PFSK-1 (cell line): ENCODE measurements around the gene TTC28.

Experiments
- FOXP2 ChIP-seq: optimal IDR thresholded peaks from 2 replicates; pipeline ENCODE3; 2011; ENCODE audit warnings: borderline replicate concordance, control low read depth, inconsistent platforms; ENCODE audit not compliant: insufficient read depth; ENCODE audit errors: extremely low read length, extremely low read depth
- POLR2AphosphoS5 ChIP-seq: IDR thresholded peaks from 2 replicates; pipeline ENCODE4 v1.6.1; 2012; ENCODE audit warnings: low read depth, mild to moderate bottlenecking, control low read depth, low read length, moderate library complexity
- REST ChIP-seq, 2 experiments: IDR thresholded peaks; 2 replicates each; pipeline versions ENCODE4 v1.6.1 to v1.8.0; 2011 to 2012; ENCODE audit warnings: low read depth in 2 of 2, low read length in 2 of 2, control low read depth in 1 of 2, inconsistent platforms in 1 of 2, mild to moderate bottlenecking in 1 of 2, moderate library complexity in 1 of 2; ENCODE audit not compliant: insufficient read depth in 1 of 2
- SIN3A ChIP-seq: IDR thresholded peaks from 2 replicates; pipeline ENCODE4 v1.6.1; 2012; ENCODE audit warnings: mild to moderate bottlenecking, low read length, moderate library complexity, borderline replicate concordance; ENCODE audit not compliant: insufficient read depth
- TAF1 ChIP-seq: IDR thresholded peaks from 2 replicates; pipeline ENCODE4 v1.6.1; 2012; ENCODE audit warnings: low read length, control low read depth, borderline replicate concordance; ENCODE audit not compliant: insufficient read depth

The TTC28 gene

GRCh38 chr22:28430466-28431025 lies 249.1 kb downstream of the TTC28 start:
- no peak for TF ChIP-seq FOXP2
- no peak for TF ChIP-seq SIN3A
- no peak for TF ChIP-seq TAF1
- no peak for TF ChIP-seq REST (IDR thresholded peaks at IDR 0.05; ENCODE audit: insufficient read depth in 1 of 2, low read depth in 2 of 2, low read length in 2 of 2)
- TF ChIP-seq POLR2AphosphoS5: no peak

GRCh38 chr22:28429711-28430110 lies 249.9 kb downstream of the TTC28 start:
- TF ChIP-seq POLR2AphosphoS5 (no peak), TAF1 (no peak), REST (IDR thresholded peaks at IDR 0.05; ENCODE audit: insufficient read depth in 1 of 2, low read depth in 2 of 2, low read length in 2 of 2) (no peak), SIN3A (no peak), FOXP2 (no peak)

- TF ChIP-seq POLR2AphosphoS5 (no peak), TAF1 (no peak), REST (IDR thresholded peaks at IDR 0.05; ENCODE audit: insufficient read depth in 1 of 2, low read depth in 2 of 2, low read length in 2 of 2) (no peak), FOXP2 (no peak), SIN3A (no peak)
Measured at GRCh38 chr22:28428271-28428670, 251.4 kb downstream of the TTC28 start.

- TF ChIP-seq POLR2AphosphoS5: no peak
- TF ChIP-seq REST (IDR thresholded peaks at IDR 0.05; ENCODE audit: insufficient read depth in 1 of 2, low read depth in 2 of 2, low read length in 2 of 2): no peak
- TF ChIP-seq SIN3A: no peak
- TF ChIP-seq TAF1: no peak
- no peak for TF ChIP-seq FOXP2
Measured at GRCh38 chr22:28426346-28427132, 253.1 kb downstream of the TTC28 start.
